DND-41 (cell line): ENCODE results near the gene LIPK.
"Not testable (repeated sequence)": the region's sequence is repeated elsewhere in the genome, so short reads cannot be mapped to it uniquely, and the experiment has no call there.

Experiments used
- ATAC-seq: fragments of 200-7000 bp; cut with Tn5 transposase; 3 replicates; pipeline ENCODE4 v1.9.1; 2021; ENCODE audit warnings: low read depth; ENCODE audit not compliant: insufficient read depth
- DNase-seq: peaks from one replicate; pipeline ENCODE4 v3.0.0-alpha.2; 2020
- H2AFZ ChIP-seq: 2 replicates; pipeline ENCODE4 v1.6.0; 2012; ENCODE audit warnings: low read depth, low read length
- H3K27ac ChIP-seq: 2 replicates; pipeline ENCODE4 v1.5.1; 2012; ENCODE audit warnings: low read length, inconsistent platforms
- H3K27me3 ChIP-seq: fragments of 200-600 bp; sonication (generic); 2 replicates; pipeline ENCODE4 v1.6.0; 2012; ENCODE audit warnings: low read length, mild to moderate bottlenecking, inconsistent platforms; ENCODE audit not compliant: insufficient read depth, poor library complexity
- H3K36me3 ChIP-seq: 2 replicates; pipeline ENCODE4 v1.5.1; 2012; ENCODE audit warnings: low read length, inconsistent platforms; ENCODE audit not compliant: insufficient read depth
- H3K4me1 ChIP-seq: 2 replicates; pipeline ENCODE4 v1.5.1; 2012; ENCODE audit warnings: mild to moderate bottlenecking, low read length; ENCODE audit not compliant: insufficient read depth
- H3K4me2 ChIP-seq: 2 replicates; pipeline ENCODE4 v1.6.0; 2012; ENCODE audit warnings: mild to moderate bottlenecking, moderate library complexity, low read length, inconsistent platforms; ENCODE audit not compliant: insufficient read depth
- H3K4me3 ChIP-seq, 2 experiments: fragments of 200-600 bp in 1 of 2; shearing (Covaris generic) in 1 of 2; 2 replicates each; pipeline ENCODE4 v1.5.1; 2012 to 2016; ENCODE audit warnings: inconsistent platforms in 2 of 2, low read length in 2 of 2, mild to moderate bottlenecking in 2 of 2, low read depth in 1 of 2, moderate library complexity in 1 of 2
- H3K79me2 ChIP-seq: 2 replicates; pipeline ENCODE4 v1.6.0; 2012; ENCODE audit warnings: low read length, inconsistent platforms; ENCODE audit not compliant: insufficient read depth
- H3K9ac ChIP-seq: 2 replicates; pipeline ENCODE4 v1.6.0; 2012; ENCODE audit warnings: low read depth, mild to moderate bottlenecking, inconsistent platforms, low read length, moderate library complexity
- H3K9me3 ChIP-seq: 2 replicates; pipeline ENCODE4 v1.5.1; 2012; ENCODE audit warnings: low read length, moderate library complexity, mild to moderate bottlenecking, inconsistent platforms; ENCODE audit not compliant: insufficient read depth, severe bottlenecking
- H4K20me1 ChIP-seq: 2 replicates; pipeline ENCODE4 v1.6.0; 2012; ENCODE audit warnings: low read length; ENCODE audit not compliant: insufficient read depth
- EZH2 ChIP-seq: IDR thresholded peaks from 3 replicates; pipeline ENCODE4 v1.6.1; 2012; ENCODE audit warnings: borderline replicate concordance, low read depth, mild to moderate bottlenecking, moderate library complexity, low read length, inconsistent platforms; ENCODE audit not compliant: severe bottlenecking
- TF ChIP-seq, protein P1 (sequence below): IDR thresholded peaks from 2 replicates; pipeline ENCODE4 v1.5.1; 2012; ENCODE audit warnings: borderline replicate concordance, low read length, moderate library complexity, mild to moderate bottlenecking; ENCODE audit not compliant: poor library complexity, severe bottlenecking; ENCODE audit errors: extremely low read depth

Gene LIPK

GRCh38 chr10:88730864-88731263, 24.8 kb downstream of the LIPK start:
- Histone ChIP-seq H3K4me3 (no peak overlapping the region), H3K4me2 (no peak overlapping the region), H4K20me1 (no peaks in the 10 kb centered on the region), H3K4me1 (no peaks in the 10 kb centered on the region), H3K79me2 (no peaks in the 10 kb centered on the region), H2AFZ (no peak overlapping the region), H3K27me3 (peaks cover 7% of the 10 kb centered on the region), H3K9ac (no peak overlapping the region), H3K9me3 (no peaks in the 10 kb centered on the region), H3K36me3 (no peaks in the 10 kb centered on the region), H3K27ac (no peak overlapping the region)
- ATAC-seq: no peak
- no peak for DNase-seq
- TF ChIP-seq, protein P1, sequence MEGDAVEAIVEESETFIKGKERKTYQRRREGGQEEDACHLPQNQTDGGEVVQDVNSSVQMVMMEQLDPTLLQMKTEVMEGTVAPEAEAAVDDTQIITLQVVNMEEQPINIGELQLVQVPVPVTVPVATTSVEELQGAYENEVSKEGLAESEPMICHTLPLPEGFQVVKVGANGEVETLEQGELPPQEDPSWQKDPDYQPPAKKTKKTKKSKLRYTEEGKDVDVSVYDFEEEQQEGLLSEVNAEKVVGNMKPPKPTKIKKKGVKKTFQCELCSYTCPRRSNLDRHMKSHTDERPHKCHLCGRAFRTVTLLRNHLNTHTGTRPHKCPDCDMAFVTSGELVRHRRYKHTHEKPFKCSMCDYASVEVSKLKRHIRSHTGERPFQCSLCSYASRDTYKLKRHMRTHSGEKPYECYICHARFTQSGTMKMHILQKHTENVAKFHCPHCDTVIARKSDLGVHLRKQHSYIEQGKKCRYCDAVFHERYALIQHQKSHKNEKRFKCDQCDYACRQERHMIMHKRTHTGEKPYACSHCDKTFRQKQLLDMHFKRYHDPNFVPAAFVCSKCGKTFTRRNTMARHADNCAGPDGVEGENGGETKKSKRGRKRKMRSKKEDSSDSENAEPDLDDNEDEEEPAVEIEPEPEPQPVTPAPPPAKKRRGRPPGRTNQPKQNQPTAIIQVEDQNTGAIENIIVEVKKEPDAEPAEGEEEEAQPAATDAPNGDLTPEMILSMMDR: no peak
- TF ChIP-seq EZH2: no peak

GRCh38 chr10:88731296-88731695, 25.2 kb downstream of the LIPK start:
- Histone ChIP-seq H3K27ac (no peak overlapping the region), H3K9me3 (no peaks in the 10 kb centered on the region), H3K4me2 (no peak overlapping the region), H3K27me3 (peaks cover 9% of the 10 kb centered on the region), H4K20me1 (no peaks in the 10 kb centered on the region), H3K4me3 (no peak overlapping the region), H2AFZ (no peak overlapping the region), H3K4me1 (no peaks in the 10 kb centered on the region), H3K9ac (no peak overlapping the region), H3K79me2 (no peaks in the 10 kb centered on the region), H3K36me3 (no peaks in the 10 kb centered on the region)
- DNase-seq (no peak), ATAC-seq (no peak)
- no peak for TF ChIP-seq EZH2
- TF ChIP-seq, protein P1: no peak

- Histone ChIP-seq H3K9ac (no peak overlapping the region), H3K9me3 (no peaks in the 10 kb centered on the region), H3K36me3 (no peaks in the 10 kb centered on the region), H3K4me3 (no peak overlapping the region), H2AFZ (no peak overlapping the region), H3K27me3 (peaks cover 9% of the 10 kb centered on the region), H3K79me2 (no peaks in the 10 kb centered on the region), H3K4me1 (no peaks in the 10 kb centered on the region), H3K4me2 (no peak overlapping the region), H4K20me1 (no peaks in the 10 kb centered on the region), H3K27ac (no peak overlapping the region)
- no peak for DNase-seq
- TF ChIP-seq, protein P1: no peak
- TF ChIP-seq EZH2: no peak
- ATAC-seq: no peak
Observed at GRCh38 chr10:88733215-88733614, 27.2 kb downstream of the LIPK start.

DNA sequence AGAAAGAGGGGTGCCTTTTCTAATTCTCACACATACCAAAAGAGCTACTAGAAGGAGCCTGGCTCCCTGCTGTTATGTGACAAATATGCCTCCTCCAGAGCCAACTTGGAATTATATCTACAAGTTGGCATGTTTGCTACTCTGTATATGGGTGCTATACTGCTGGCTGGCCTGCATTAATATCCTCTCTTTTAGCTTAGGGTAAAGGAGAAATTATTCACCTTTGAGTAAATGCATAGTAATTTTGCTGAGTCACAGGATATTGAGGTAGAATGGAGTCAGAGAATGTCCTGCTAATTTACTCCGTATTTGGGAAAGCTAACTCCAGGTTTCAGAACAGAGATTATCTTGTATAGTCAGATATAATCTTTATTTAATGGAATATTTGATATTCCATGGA, 29.6 kb downstream of the LIPK start:
- Histone ChIP-seq H3K36me3 (no peaks in the 10 kb centered on the region), H2AFZ (no peak overlapping the region), H3K4me2 (no peak overlapping the region), H3K27me3 (peaks cover 9% of the 10 kb centered on the region), H3K4me3 (no peak overlapping the region), H3K4me1 (no peaks in the 10 kb centered on the region), H3K9ac (no peak overlapping the region), H3K9me3 (no peaks in the 10 kb centered on the region), H3K27ac (no peak overlapping the region), H3K79me2 (no peaks in the 10 kb centered on the region), H4K20me1 (no peaks in the 10 kb centered on the region)
- TF ChIP-seq, protein P1: no peak
- TF ChIP-seq EZH2: no peak
- ATAC-seq: no peak
- DNase-seq: no peak

- H2AFZ ChIP-seq, H4K20me1 ChIP-seq, H3K9me3 ChIP-seq, H3K27me3 ChIP-seq, DNase-seq, H3K4me1 ChIP-seq, ATAC-seq, H3K27ac ChIP-seq, H3K4me3 ChIP-seq, H3K79me2 ChIP-seq, H3K9ac ChIP-seq, H3K36me3 ChIP-seq, H3K4me2 ChIP-seq: not testable (repeated sequence)
Observed at GRCh38 chr10:88741921-88742320, 35.9 kb downstream of the LIPK start.
